Measurements from ENCODE around the gene DUT.

DUT gene

DNA sequence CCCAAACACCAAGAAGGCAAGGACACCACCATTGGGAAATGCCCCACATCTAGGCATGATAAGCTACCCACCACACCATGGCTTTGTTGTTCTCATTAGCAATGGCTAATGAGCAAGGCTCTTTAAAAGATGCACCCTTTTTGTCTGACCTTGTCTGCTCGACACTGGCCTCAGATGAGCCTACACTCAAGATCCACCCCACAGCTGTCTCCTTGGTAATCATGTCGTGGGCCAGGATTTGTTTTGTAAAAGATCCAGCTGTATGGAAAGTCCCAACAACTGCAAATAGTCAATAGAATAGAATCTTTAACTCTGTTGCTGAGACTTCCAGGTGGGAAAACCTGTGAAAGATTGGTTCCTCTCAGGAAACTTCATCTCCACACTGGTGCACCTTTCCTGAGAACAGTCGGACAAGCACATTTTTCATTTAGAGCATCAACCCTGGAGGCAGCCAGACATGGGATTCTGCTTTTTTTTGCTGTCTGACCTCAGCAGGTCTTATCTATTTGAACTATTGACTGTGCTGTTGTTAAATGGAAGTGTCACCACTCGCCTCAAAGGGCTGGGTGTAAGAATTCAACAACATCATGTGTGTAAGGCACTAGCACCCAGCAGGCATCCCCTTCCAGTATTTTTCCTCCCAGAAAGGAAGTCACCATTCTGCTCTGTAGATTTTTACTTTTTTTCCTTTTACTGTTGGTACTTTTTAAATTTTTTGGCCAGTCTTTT, 35.5 kb downstream of the DUT start:
- in situ Hi-C loops (cut with MboI; ENCODE audit: low sequenced_read_pairs): loop anchor here (25.0 kb wide), 1 partner anchor 446 kb away; the partner anchor contains the start of gene CEP152

DNA sequence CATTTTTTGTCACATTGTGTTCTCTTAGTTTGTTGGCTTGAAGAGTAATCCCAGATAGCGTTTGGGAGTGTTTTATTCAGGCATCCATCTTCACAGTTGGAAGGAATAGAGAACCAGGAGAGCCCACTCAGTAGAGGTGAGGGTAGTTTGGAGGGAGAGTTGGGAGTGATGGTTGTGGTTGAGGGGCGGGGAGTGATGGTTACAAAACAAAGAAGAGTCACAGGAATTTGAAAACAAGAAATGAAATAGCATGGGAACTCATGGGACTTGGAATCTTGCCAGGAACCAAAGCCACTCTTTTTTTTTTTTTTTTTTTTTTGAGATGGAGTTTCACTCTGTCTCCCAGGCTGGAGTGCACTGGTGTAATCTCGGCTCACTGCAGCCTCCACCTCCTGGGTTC, 36.3 kb downstream of the DUT start:
- in situ Hi-C loops (cut with MboI; ENCODE audit: low sequenced_read_pairs): loop anchor here (25.0 kb wide), 1 partner anchor 445 kb away; the partner anchor contains the start of gene CEP152

DNA sequence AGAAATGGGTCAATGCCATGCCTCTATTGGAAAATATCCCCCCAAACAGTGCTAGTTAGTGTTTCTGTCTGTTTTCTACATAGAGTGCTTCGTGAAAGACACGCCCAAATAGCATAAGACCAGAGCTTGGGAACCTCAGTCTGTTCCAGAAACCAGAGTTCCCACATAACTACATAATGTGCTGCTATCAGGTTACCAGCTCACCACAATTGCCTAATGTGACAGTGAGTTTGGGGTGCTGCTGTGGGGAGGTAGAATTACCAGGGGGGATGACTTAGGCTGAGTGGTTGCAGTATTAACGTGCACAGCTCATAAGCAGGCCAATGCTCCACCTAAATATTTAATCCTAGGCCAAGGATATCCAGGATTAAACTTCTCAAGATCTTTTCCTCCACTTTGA, 39.2 kb downstream of the DUT start:
- in situ Hi-C loops (cut with MboI; ENCODE audit: low sequenced_read_pairs): loop anchor here (25.0 kb wide), 1 partner anchor 442 kb away; the partner anchor contains the start of gene CEP152

DNA sequence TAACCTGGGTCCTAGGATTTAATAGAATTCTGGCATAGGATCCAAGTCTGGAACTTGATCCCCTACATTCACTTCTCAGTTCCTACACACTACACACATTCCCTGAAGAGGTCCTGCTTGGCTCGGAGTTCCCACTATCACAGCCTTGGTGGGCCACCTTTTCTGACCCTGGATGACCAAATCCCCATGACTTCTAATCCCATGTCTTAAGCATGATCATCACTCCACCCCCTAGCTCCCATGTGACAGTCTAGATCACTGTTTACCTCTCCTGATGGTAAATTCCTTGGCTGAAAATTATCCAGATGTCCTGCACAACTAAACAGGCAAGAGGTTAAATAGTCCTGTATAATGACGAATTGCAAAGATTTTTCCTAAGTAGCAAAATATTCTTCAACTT, 40.3 kb downstream of the DUT start:
- in situ Hi-C loops (cut with MboI; ENCODE audit: low sequenced_read_pairs): loop anchor here (25.0 kb wide), 1 partner anchor 441 kb away; the partner anchor contains the start of gene CEP152

DNA sequence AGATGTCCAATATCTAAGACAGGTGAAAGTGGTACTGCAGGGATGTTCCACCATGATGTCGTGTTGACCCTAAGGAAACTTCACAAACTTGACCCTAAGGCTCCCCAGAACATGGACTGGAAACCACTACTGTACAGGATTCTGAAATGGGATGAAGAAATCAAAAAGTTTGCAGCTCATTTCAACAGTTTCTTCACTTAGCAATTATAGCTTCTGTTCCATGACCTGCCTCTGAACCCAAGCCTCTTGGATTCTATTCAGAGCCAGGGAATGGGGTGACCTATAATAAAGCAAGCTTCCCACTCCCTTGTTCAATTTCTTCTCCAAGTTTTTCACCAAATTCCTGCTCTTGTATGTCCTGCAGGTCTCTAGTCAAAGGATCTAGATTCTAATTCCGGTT, 40.7 kb downstream of the DUT start:
- in situ Hi-C loops (cut with MboI; ENCODE audit: low sequenced_read_pairs): loop anchor here (25.0 kb wide), 1 partner anchor 440 kb away; the partner anchor contains the start of gene CEP152

DNA sequence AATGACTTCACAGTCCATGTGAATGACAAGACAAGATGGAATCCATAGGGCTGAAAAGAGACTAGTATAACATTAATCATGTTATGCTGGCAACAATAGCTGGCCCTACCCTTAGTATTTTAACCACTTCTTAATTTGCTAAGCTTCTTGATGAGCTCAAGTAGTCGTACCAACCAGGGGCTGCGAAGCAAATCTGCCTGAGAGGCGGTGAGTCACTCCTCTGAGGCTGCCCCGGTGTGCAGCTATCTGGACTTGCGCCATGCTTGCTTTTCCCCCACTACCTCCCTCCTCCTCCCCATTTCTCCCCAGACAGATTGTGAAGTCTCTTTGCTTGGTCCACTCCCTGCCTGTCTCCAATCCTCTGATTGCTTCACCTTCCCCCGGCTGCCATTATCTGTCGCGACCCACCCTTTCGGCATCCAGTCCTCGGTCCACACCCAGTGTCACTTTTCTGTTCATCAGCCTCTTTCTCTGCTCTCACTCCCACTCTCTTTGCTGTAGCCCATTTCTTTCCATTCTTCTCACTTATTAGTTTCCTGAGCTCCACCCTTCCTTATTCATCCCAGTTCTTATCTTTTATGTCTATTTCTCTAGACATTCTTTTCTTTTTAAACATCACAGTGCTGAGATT, 42.7 kb downstream of the DUT start:
- in situ Hi-C loops (cut with MboI; ENCODE audit: low sequenced_read_pairs): loop anchor here (25.0 kb wide), 1 partner anchor 438 kb away; the partner anchor contains the start of gene CEP152

DNA sequence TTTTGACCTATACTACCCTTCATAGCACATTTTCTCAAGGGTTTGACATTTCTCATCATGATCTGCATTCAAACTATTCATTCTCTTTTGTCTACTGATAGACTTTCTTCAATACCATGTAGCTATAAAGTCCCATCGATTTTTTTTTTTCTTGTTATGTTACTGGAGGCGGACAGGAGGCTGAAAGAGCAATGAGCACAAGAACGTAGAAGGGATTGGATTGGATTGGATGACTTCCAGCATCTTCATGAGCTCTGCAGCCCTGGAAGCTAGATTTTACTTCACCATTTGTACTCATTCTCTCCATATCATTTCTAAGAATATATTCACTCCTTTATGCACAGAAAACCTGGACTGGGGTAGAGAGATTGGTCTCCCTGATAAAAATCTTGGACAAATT, 43.2 kb downstream of the DUT start:
- in situ Hi-C loops (cut with MboI; ENCODE audit: low sequenced_read_pairs): loop anchor here (25.0 kb wide), 1 partner anchor 438 kb away; the partner anchor contains the start of gene CEP152

DNA sequence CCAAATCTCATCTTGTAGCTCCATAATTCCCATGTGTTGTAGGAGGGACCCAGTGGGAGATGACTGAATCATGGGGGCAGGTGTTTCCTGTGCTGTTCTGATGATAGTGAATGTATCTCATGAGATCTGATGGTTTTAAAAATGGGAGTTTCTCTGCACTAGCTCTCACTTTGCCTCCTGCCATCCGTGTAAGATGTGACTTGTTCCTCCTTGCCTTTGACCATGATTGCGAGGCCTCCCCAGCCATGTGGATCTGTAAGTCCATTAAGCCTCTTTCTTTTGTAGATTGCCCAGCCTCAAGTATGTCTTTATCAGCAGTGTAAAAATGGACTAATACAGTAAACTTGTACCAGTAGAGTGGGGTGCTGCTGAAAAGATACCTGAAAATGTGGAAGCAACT, 44.5 kb downstream of the DUT start:
- in situ Hi-C loops (cut with MboI; ENCODE audit: low sequenced_read_pairs): no loop called here

DNA sequence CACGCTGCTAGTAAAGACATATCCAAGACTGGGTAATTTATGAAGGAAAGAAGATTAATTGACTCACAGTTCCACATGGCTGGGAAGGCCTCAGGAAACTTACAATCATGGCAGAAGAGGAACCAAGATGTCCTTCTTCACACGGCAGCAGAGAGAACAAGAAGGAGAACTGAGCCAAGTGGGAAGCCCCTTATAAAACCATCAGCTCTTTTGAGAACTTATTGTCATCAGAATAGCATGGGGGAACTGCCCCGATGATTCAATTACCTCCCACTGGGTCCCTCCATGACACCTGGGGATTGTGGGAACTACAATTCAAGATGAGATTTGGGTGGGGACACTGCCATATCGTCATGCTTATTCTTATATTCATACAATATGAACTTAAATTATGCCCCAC, 49.0 kb downstream of the DUT start:
- in situ Hi-C loops (cut with MboI; ENCODE audit: low sequenced_read_pairs): no loop called here

DNA sequence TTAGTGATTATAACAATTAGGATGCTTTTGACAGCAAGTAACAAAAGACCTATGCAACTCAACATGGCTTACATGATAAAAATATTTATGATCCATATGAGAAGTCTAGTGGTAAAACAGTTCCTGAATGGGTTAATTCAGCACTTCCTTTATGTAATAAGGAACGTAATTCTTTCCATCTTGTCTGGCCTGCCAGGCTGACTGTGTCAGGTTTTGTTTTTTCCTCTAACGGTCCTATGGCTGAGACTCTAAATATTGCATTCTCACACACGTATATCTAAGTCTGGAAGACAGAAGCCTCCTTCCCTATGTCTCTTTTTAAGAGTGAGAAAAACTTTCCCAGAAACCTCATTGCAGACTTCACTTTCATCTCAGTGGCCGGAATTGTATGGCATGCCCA, 50.6 kb downstream of the DUT start:
- in situ Hi-C loops (cut with MboI; ENCODE audit: low sequenced_read_pairs): no loop called here

DNA sequence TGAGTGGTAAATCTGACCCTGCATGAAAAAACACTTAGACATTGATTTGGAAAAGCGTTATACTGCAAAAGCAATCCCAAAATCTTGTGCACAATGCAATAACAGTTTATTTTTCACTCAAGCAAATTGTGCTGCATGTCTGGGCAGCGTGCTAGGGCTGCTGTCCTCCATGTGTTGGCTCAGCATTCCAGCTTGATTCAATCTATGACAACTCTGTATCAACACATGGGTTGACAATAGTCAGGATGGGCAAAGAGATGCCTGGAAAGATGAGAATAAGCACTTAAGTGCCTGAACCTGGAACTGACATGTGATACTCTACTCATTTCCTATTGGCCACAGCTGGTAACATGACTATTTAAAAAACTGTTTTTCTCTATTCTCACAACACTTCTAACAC, 51.8 kb downstream of the DUT start:
- in situ Hi-C loops (cut with MboI; ENCODE audit: low sequenced_read_pairs): no loop called here

DNA sequence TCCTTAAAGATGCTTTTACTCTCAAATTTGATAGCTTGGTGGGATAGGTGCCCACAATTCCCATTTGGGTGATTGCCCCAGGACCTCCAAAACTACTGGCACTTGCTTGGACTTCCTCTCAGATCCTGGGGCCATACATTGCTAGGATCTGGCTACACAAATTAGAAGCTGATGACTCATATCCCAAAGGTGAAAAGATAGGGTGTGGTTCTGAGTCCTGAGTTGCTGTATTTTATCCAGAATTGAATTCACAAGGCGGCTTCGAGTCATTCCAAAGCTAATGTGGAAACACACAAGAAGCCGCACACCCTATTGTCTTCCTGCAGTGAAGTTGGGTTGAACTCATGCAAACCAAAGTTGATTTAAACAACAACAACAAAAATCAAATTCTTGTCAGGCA, 53.4 kb downstream of the DUT start:
- in situ Hi-C loops (cut with MboI; ENCODE audit: low sequenced_read_pairs): no loop called here

DNA sequence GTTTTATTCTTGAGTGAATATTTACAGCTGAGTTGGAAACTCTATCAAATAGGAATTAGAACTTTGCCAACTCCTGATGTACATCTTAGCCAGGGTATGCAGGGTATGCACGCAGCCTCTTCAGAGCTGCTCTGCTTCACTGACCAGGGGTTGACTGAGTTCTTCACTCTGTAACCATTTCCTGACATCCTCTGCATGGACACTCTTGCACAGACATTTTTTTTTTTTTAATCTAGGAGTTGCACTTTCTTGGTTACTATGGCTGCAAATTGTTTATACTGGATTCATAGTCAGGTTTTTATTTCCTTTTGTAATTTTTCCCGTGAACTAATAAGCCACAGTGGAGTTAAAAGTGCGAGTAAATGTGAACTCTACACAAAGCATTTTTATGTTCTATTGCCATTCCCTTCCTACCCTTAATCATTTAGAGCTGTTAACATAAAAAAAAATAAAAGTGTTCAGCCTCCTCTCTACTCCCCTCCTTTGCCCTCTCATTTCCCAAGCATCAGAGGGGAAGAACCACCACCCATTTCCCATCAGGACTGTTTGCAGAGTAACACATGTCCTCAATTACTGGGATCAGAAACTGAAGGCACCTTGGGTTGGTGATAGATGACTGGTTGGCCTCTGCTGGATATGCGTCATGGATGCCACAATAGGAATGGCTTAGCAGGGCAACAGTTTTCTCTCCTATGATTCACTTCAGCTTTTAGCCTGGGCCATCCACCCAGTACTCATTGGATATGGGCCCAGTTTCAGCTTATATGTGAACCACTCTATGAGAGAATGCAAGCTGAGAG, 54.0 kb downstream of the DUT start:
- in situ Hi-C loops (cut with MboI; ENCODE audit: low sequenced_read_pairs): no loop called here

DNA sequence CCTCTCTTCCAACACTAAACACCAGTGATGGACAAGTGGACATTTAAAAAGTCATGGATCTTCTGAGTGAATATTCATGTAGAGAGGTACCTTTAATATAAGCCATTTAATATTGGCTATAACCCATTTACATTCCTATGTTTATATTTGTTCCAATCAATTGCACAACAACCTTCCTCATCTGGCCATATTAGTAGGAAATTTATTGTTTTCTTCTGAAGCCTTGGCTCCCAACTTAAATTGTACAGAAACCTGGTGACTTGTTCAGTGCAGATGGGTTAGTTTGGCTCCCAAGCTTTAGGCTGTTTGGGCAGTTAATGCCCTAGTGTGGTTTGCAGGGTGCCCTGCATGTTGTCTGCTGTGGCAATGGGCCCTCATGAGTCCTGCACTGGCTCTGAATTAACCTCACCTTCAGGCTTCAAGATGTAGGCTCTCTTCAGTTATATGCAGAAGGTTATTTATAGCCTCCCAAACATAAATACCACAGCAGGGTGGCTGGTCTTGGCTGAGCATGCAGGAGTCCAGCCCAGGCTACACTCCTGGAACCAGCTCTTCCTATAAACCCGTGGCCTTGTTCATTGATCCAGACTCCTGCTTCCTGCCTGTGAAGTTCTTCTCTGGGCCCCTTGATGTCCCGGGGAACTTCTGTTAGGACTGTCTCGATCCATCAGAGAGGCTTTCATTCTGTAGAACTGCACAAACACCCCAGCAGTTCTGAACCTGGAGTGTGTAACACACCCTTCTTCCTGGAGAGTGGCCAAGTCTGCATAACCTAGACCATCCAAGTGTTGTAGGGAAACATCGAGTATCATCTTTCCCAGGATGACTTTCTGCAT, 57.0 kb downstream of the DUT start:
- in situ Hi-C loops (cut with MboI; ENCODE audit: low sequenced_read_pairs): no loop called here

DNA sequence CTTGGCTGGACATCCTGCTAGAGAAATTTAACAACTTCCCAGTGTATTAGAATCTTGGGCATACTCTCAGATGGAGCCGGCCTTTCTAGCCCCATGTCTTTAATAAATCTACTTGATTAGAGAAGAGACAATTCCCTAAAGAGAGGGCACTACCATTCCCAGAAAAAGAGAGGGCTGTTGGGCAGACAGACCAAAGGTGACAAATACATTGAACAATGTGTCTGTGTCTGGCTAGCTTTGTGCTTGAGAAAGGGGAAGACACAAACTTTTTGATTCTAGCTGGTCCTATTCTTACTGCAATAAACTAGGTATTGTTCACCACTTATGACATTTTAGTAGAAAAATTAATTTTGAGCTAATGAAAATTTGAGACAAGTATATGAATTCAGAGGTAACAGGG, 57.7 kb downstream of the DUT start:
- in situ Hi-C loops (cut with MboI; ENCODE audit: low sequenced_read_pairs): no loop called here

DNA sequence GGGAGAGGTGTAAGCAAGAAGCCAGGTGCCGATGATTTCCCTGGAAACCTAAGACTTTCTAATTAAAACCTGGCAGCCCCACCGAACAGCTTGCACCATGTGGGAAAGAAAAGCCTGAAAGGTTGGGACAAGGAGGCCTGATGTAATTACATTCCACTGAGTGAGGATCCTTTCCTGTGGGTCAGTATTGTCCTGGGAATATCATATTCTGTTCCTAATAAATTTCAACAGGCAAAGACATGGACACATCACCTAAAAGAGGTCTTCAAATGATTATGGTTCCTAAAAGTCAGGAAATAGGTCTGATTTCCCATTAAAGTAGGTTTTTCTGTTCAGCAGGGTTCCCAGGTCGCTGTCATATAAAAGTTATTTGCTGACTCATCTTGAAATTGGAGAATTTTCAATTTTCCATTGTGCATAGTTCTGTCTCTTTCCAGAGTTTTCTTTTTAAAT, 58.5 kb downstream of the DUT start:
- in situ Hi-C loops (cut with MboI; ENCODE audit: low sequenced_read_pairs): no loop called here

DNA sequence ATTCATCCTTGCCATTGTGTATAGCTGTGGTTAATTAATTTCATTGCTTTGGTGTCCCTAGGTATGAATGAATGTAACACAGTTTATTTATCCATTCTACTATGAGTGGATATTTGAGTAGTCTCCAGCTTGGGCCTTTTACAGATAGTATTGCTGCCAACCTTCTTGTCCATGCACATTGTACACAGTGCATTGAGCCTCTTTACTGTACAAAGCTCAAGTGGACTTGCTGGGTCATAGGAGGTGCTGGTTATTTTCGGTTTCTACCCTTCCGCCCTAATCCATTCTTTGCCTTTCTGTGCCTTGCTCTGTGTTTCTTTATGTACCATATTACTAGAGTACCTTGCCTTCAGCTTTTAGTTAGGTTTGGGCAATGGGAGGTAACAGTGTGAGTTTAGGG, 60.7 kb downstream of the DUT start:
- in situ Hi-C loops (cut with MboI; ENCODE audit: low sequenced_read_pairs): no loop called here

DNA sequence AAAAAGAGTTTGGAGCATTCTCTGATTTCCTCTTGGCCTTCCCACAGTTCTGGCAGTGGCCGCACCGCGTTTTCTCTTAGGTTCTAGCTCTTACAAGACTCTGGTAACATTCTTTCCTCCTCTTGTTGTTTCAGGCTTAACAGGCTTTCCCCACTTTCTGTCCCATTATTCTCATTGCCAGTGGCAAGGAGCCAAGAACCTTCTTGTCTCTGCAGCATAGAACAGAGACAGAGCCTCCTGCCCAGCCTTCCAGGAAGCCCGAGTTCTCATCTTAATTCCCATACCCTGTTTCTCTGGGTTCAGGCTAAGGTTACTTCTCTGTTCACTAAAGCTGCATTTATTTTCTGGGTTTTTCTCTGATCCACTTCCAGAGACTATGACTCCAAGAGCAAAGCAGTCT, 61.1 kb downstream of the DUT start:
- in situ Hi-C loops (cut with MboI; ENCODE audit: low sequenced_read_pairs): no loop called here
